Lower leg skin (tissue), 4 donors: ENCODE measurements around the gene OTULINL. TPM values are rescaled to one million over a fixed set of nuclear protein-coding genes. Genes with fewer than 3 reads are reported as not detected.

Experiments
- DNase-seq, 2 donors: peaks; one replicate each; pipeline ENCODE4 v3.0.0-alpha.2; 2019; ENCODE audit warnings: low spot score in 2 of 2
- H3K4me3 ChIP-seq: fragments of 200-600 bp; sonication (generic); 2 replicates; pipeline ENCODE4 v1.5.1; 2017; ENCODE audit warnings: mild to moderate bottlenecking, low read depth; ENCODE audit not compliant: poor library complexity, severe bottlenecking
- POLR2A ChIP-seq, 2 donors: fragments of 450-650 bp; IDR thresholded peaks; one replicate each; pipeline ENCODE4 v1.6.1; 2016 to 2017; ENCODE audit warnings: antibody characterized with exemption in 2 of 2, mild to moderate bottlenecking in 1 of 2, moderate library complexity in 1 of 2
- WGBS, 2 donors: methylation state at CpG; one replicate each; pipeline ENCODE4 v1.1.5; 2018; 5-methylcytosine and 5-hydroxymethylcytosine counted together
- intact Hi-C: fragments of 100-400 bp; cut with DNase I; formaldehyde crosslinking; loops from one replicate; pipeline ENCODE4 v1.15.0; 2023; ENCODE audit warnings: low total_unique reads
- total RNA-seq, 4 donors: library from RNA; depleted of rRNA; stranded (reverse); fragments of >200 nt; gene quantifications; one replicate each; pipeline ENCODE4 v1.1.0, GENCODE V29; 2016
- TF ChIP-seq, protein P1 (sequence below), 3 donors: fragments of 450-650 bp; IDR thresholded peaks; one replicate each; pipeline ENCODE4 v1.5.1; 2016; ENCODE audit warnings: antibody characterized with exemption in 3 of 3, mild to moderate bottlenecking in 3 of 3, moderate library complexity in 2 of 3

The OTULINL gene
- total RNA-seq, 4 donors from 2014 or later, result 1.6 to 10.9 (median 2.1) TPM

DNA sequence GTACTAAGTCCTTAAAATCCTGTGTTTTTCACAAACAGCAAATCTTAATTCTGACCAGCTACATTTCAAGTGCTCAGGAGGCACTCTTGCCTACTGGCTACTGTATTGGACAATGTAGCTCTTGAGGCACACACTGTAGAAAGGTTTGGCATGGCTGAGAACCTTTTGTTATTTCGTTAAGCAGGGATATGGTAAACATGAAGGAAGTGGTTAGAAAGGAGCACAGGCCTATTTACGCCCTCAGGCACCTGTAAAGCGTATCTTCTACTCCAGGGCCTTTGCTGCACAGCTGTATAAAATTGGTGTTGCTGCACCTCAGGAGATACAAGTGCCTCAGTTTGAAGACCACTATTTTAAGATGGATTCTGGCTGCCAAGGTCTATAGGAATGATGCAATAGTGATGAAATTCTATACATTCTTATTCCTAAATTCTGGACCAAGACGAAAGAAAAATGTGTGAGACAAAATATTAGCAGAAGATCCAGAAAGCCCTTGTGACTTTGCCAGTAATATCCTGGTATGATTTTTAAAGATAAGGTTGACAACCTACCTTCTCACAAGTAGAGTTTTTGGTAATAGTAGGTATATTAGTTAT, 73.7 kb downstream of the OTULINL start:
- no peak for DNase-seq
- WGBS, 2 donors, result 52 to 56% methylated on average over 4 of the region's 4 CpGs
- intact Hi-C loops, result no loop called here
- H3K4me3 ChIP-seq, result no peak overlapping the region
- TF ChIP-seq, protein P1, sequence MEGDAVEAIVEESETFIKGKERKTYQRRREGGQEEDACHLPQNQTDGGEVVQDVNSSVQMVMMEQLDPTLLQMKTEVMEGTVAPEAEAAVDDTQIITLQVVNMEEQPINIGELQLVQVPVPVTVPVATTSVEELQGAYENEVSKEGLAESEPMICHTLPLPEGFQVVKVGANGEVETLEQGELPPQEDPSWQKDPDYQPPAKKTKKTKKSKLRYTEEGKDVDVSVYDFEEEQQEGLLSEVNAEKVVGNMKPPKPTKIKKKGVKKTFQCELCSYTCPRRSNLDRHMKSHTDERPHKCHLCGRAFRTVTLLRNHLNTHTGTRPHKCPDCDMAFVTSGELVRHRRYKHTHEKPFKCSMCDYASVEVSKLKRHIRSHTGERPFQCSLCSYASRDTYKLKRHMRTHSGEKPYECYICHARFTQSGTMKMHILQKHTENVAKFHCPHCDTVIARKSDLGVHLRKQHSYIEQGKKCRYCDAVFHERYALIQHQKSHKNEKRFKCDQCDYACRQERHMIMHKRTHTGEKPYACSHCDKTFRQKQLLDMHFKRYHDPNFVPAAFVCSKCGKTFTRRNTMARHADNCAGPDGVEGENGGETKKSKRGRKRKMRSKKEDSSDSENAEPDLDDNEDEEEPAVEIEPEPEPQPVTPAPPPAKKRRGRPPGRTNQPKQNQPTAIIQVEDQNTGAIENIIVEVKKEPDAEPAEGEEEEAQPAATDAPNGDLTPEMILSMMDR (IDR thresholded peaks at IDR 0.05), result no peak
- no peak for TF ChIP-seq POLR2A (IDR thresholded peaks at IDR 0.05)

DNA sequence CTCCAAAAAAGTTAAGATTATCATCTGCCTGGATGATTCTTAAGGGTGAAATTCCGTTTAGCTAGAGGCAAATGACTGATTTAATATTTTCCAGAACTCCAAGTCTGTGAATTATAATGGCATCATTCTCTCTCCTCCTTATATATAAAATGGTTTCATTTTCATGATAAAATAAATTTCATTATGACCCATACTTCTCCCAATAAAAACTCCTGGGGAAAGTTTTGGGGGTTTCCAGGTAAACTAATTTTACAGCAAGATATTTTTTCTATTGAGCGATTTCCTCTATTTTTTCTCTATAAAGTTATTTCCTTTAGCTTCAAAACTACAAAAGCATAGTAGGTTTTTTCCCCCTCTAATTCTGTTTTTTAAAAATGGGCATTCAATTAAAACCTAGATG, 75.3 kb downstream of the OTULINL start:
- TF ChIP-seq, protein P1 (IDR thresholded peaks at IDR 0.05), result no peak
- H3K4me3 ChIP-seq, result no peak overlapping the region
- intact Hi-C loops, result no loop called here
- 38 to 40% methylated on average over 2 of the region's 2 CpGs for WGBS, 2 donors
- DNase-seq, result no peak

DNA sequence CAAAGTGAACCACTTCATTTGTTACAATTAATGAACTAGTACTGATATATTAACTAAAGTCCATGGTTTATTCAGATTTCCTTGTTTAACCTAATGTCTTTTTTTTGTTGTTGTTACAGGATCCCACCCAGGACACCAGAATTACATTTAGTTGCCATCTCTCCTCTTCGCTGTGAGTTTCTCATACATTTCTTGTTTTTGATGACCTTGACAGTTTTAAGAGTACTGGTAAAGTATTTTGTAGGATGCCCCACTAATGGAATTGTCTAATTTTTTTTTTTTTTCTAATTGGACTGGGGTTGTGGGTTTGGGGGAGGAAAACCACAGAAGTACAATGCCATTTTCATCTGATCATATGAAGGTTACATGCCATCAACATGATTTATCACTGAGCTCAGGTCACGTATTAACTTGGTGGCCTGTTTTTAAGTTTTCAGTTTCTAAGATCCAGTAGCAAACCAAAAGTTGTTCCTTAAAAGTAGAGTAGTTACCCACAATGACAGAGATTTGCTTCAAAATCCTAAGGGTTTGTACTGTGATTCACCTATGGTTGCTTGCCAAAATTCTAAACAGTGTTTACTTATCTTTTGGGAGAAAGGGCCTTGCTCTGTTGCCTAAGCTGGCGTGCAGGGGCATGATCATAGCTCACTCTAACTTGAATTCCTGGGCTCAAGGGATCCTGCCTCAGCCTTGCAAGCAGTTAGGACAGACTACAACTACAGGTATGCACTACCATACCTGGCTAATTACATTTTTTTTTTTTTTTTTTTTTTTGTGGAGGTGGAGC, 78.4 kb downstream of the OTULINL start:
- no peak overlapping the region for H3K4me3 ChIP-seq
- TF ChIP-seq, protein P1 (IDR thresholded peaks at IDR 0.05), result no peak
- TF ChIP-seq POLR2A (IDR thresholded peaks at IDR 0.05), result no peak
- intact Hi-C loops, result no loop called here
- 67 to 69% methylated on average over 3 of the region's 3 CpGs for WGBS, 2 donors
- DNase-seq, result no peak

DNA sequence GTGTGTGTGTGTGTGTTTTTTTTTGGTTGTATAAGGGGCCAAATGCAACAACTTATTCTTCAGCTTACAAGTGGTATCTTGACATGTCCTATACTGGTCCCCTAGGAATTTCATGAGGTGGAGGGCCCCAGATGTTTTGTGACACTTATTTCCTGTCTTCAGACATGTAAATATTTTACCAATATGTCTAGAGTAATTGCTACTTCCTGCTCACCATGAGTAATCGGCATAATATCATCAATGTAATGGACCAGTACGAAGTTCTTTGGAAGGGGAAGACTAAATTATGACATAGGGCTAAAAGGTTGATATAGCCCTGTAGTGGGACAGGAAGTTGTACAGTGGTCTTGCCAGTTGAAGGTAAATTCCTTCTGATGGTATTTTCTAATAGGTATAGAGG, 79.2 kb downstream of the OTULINL start:
- TF ChIP-seq, protein P1 (IDR thresholded peaks at IDR 0.05), result no peak
- TF ChIP-seq POLR2A (IDR thresholded peaks at IDR 0.05), result no peak

More for the DNA sequence above, 79.2 kb downstream of the OTULINL start:
- WGBS, 2 donors, result 54 to 67% methylated on average over 2 of the region's 2 CpGs
- DNase-seq, result no peak
- intact Hi-C loops, result no loop called here
- H3K4me3 ChIP-seq, result no peak overlapping the region

Other genes starting within 250 kb of the OTULINL start
- gene OTULIN, start 82.9 kb downstream of the OTULINL start, total RNA-seq, result 100 to 1,000 TPM in 1 of 4 donors, 10 to 100 TPM in 3; 52.4 to 131 (median 82.1) TPM